SK-N-SH (cell line): Measurements from ENCODE around the gene TOX4. TPM values are rescaled to one million over a fixed set of nuclear protein-coding genes. Genes with fewer than 3 reads are reported as not detected.

Source experiments
- CTCF ChIA-PET: fragments of 300-600, 350-600 bp; formaldehyde crosslinking; extraction: SDS; loops from one replicate; lab custom pipeline; 2021; lab: Yijun Ruan, JAX
- POLR2A ChIA-PET: fragments of 350-600 bp; sonication (Branson Sonifier 250); formaldehyde crosslinking; extraction: SDS; loops from one replicate; lab custom pipeline; 2020; ENCODE audit warnings: antibody characterized with exemption, inconsistent platforms; lab: Yijun Ruan, JAX
- DNase-seq: peaks from one replicate; pipeline ENCODE4 v3.0.0; 2012
- H2AFZ ChIP-seq: fragments of 200-600 bp; sonication (generic); 2 replicates; pipeline ENCODE4 v1.8.1; 2016; ENCODE audit warnings: antibody characterized with exemption, mild to moderate bottlenecking, low read depth
- H3F3A ChIP-seq: fragments of 200-600 bp; sonication (generic); replicated peaks from 2 replicates; pipeline ENCODE3; 2016; ENCODE audit warnings: antibody characterized with exemption, mild to moderate bottlenecking; ENCODE audit not compliant: insufficient read depth
- H3K27ac ChIP-seq, 2 experiments: fragments of 200-500 bp in 1 of 2; fragments of 200-600 bp in 1 of 2; sonication (Bioruptor generic) in 1 of 2; sonication (generic), shearing (Covaris generic) in 1 of 2; 2 replicates each; pipeline versions ENCODE4 v1.5.1 to v1.6.1; 2014 to 2016; ENCODE audit warnings: low read depth in 2 of 2, inconsistent platforms in 1 of 2, low read length in 1 of 2, mild to moderate bottlenecking in 1 of 2, mixed read lengths in 1 of 2
- H3K27me3 ChIP-seq: fragments of 200-600 bp; sonication (generic), shearing (Covaris generic); 2 replicates; pipeline ENCODE4 v1.6.1; 2016; ENCODE audit warnings: mixed run types; ENCODE audit not compliant: insufficient read depth
- H3K36me3 ChIP-seq, 2 experiments: fragments of 200-500 bp in 1 of 2; fragments of 200-600 bp in 1 of 2; sonication (Bioruptor generic) in 1 of 2; sonication (generic) in 1 of 2; replicated peaks in 1 of 2; 2 replicates each; pipeline versions ENCODE3 to v1.5.1; 2014 to 2016; ENCODE audit warnings: low read length in 1 of 2, mild to moderate bottlenecking in 1 of 2; ENCODE audit not compliant: insufficient read depth in 2 of 2, control insufficient read depth in 1 of 2
- H3K4me1 ChIP-seq, 2 experiments: fragments of 200-500 bp in 1 of 2; fragments of 200-600 bp in 1 of 2; sonication (Bioruptor generic) in 1 of 2; sonication (generic), shearing (Covaris generic) in 1 of 2; 2 replicates each; pipeline versions ENCODE4 v1.5.1 to v1.6.1; 2014 to 2016; ENCODE audit warnings: low read depth in 1 of 2, low read length in 1 of 2, mixed run types in 1 of 2; ENCODE audit not compliant: insufficient read depth in 2 of 2, control insufficient read depth in 1 of 2
- H3K4me2 ChIP-seq: fragments of 200-600 bp; sonication (generic), shearing (Covaris generic); 2 replicates; pipeline ENCODE4 v1.6.1; 2017; ENCODE audit warnings: mixed run types
- H3K4me3 ChIP-seq, 2 experiments: fragments of 200-500 bp in 1 of 2; fragments of 200-600 bp in 1 of 2; sonication (Bioruptor generic) in 1 of 2; sonication (generic), shearing (Covaris generic) in 1 of 2; 2 replicates each; pipeline versions ENCODE4 v1.5.1 to v1.8.1; 2014 to 2016; ENCODE audit warnings: low read depth in 2 of 2, inconsistent platforms in 1 of 2, low read length in 1 of 2, mild to moderate bottlenecking in 1 of 2, mixed read lengths in 1 of 2, moderate library complexity in 1 of 2
- H3K79me2 ChIP-seq: fragments of 200-600 bp; sonication (generic); 2 replicates; pipeline ENCODE4 v1.8.1; 2017; ENCODE audit warnings: mild to moderate bottlenecking; ENCODE audit not compliant: insufficient read depth
- H3K9ac ChIP-seq: fragments of 200-600 bp; sonication (generic); 2 replicates; pipeline ENCODE4 v1.6.1; 2017; ENCODE audit warnings: mixed run types
- H3K9me2 ChIP-seq: fragments of 200-600 bp; sonication (generic); 2 replicates; pipeline ENCODE4 v1.6.1; 2017; ENCODE audit warnings: mixed run types
- H3K9me3 ChIP-seq: fragments of 200-600 bp; sonication (generic); 2 replicates; pipeline ENCODE4 v1.6.1; 2017; ENCODE audit warnings: mixed run types, mild to moderate bottlenecking, moderate library complexity
- H4K20me1 ChIP-seq: fragments of 200-600 bp; sonication (generic); 2 replicates; pipeline ENCODE4 v1.6.1; 2017; ENCODE audit warnings: mild to moderate bottlenecking, mixed run types; ENCODE audit not compliant: insufficient read depth
- CHD2 ChIP-seq: fragments of 150-350 bp; IDR thresholded peaks from 2 replicates; pipeline ENCODE4 v1.6.1; 2018; ENCODE audit warnings: low read length; ENCODE audit not compliant: partially characterized antibody
- EP300 ChIP-seq, 2 experiments: IDR thresholded peaks; 2 replicates each; pipeline versions ENCODE4 v1.4.0 to v1.6.1; 2012; ENCODE audit warnings: borderline replicate concordance in 1 of 2, low read depth in 1 of 2, low read length in 1 of 2
- FOSL2 ChIP-seq: IDR thresholded peaks from 2 replicates; pipeline ENCODE4 v1.4.0; 2012; ENCODE audit warnings: low read depth, mild to moderate bottlenecking, moderate library complexity, borderline replicate concordance
- FOXJ3 ChIP-seq: sonication (generic); formaldehyde crosslinking; IDR thresholded peaks from 2 replicates; pipeline ENCODE4 v1.5.1; 2020; ENCODE audit warnings: mild to moderate bottlenecking, missing genetic modification reagents
- FOXM1 ChIP-seq: IDR thresholded peaks from 2 replicates; pipeline ENCODE4 v1.4.0; 2012; ENCODE audit warnings: low read depth, mild to moderate bottlenecking
- GABPA ChIP-seq: IDR thresholded peaks from 2 replicates; pipeline ENCODE4 v1.4.0; 2012; ENCODE audit warnings: low read depth, mild to moderate bottlenecking
- IRF3 ChIP-seq: fragments of 150-350 bp; IDR thresholded peaks from 2 replicates; pipeline ENCODE4 v1.6.1; 2016; ENCODE audit warnings: mild to moderate bottlenecking, low read depth, low read length
- MEF2A ChIP-seq: IDR thresholded peaks from 2 replicates; pipeline ENCODE4 v1.4.0; 2012; ENCODE audit warnings: low read depth, borderline replicate concordance
- NRF1 ChIP-seq: IDR thresholded peaks from 2 replicates; pipeline ENCODE4 v1.6.1; 2012; ENCODE audit warnings: low read depth, mild to moderate bottlenecking, low read length
- PBX3 ChIP-seq: IDR thresholded peaks from 2 replicates; pipeline ENCODE4; 2012
- RAD21 ChIP-seq: IDR thresholded peaks from 2 replicates; pipeline ENCODE4 v1.6.1; 2012; ENCODE audit warnings: mild to moderate bottlenecking, low read length
- RCOR1 ChIP-seq: fragments of 150-350 bp; IDR thresholded peaks from 2 replicates; pipeline ENCODE4 v1.6.1; 2017; ENCODE audit warnings: antibody characterized with exemption, low read length
- RXRA ChIP-seq: IDR thresholded peaks from 2 replicates; pipeline ENCODE4 v1.4.0; 2012; ENCODE audit warnings: low read depth, mild to moderate bottlenecking, borderline replicate concordance
- SIN3A ChIP-seq: IDR thresholded peaks from 2 replicates; pipeline ENCODE4 v1.6.1; 2012; ENCODE audit warnings: low read depth, mild to moderate bottlenecking, low read length, moderate library complexity, borderline replicate concordance
- TAF1 ChIP-seq: IDR thresholded peaks from 2 replicates; pipeline ENCODE4 v1.6.1; 2012; ENCODE audit warnings: low read depth, mild to moderate bottlenecking, low read length, moderate library complexity, borderline replicate concordance
- TEAD4 ChIP-seq: IDR thresholded peaks from 2 replicates; pipeline ENCODE4 v1.4.0; 2012; ENCODE audit warnings: mild to moderate bottlenecking, borderline replicate concordance; ENCODE audit not compliant: insufficient read depth
- USF1 ChIP-seq: IDR thresholded peaks from 2 replicates; pipeline ENCODE4 v1.4.0; 2012; ENCODE audit warnings: low read depth, borderline replicate concordance
- YY1 ChIP-seq: IDR thresholded peaks from 2 replicates; pipeline ENCODE4 v1.4.0; 2012; ENCODE audit warnings: low read depth, mild to moderate bottlenecking
- WGBS: methylation state at CpG from one replicate; pipeline ENCODE4 v1.1.6; 2017; ENCODE audit warnings: low lambda C conversion rate; 5-methylcytosine and 5-hydroxymethylcytosine counted together
- polyA plus RNA-seq, 3 experiments: library from polyadenylated mRNA; depleted of rRNA; stranded (reverse); fragments of >200 nt; gene quantifications; 2 replicates each; pipeline ENCODE4 v1.2.3, GENCODE V29; 2012
- TF ChIP-seq, protein P1 (sequence below): fragments of 200-600 bp; sonication (generic); IDR thresholded peaks from 2 replicates; pipeline ENCODE4 v1.6.1; 2017; ENCODE audit warnings: antibody characterized with exemption, mild to moderate bottlenecking, moderate library complexity
- TF ChIP-seq, protein P2 (sequence below): IDR thresholded peaks from 2 replicates; pipeline ENCODE4 v1.4.0; 2012; ENCODE audit warnings: low read depth
- TF ChIP-seq, protein P3 (sequence below): IDR thresholded peaks from 2 replicates; pipeline ENCODE4 v1.4.0; 2012; ENCODE audit warnings: low read depth, borderline replicate concordance

Gene TOX4
- polyA plus RNA-seq (2012; rRNA removed): 52.3 and 69.3 TPM in 2 replicates
- polyA plus RNA-seq (2012; cell fraction: cytosol; rRNA removed): 45.6 and 45.7 TPM in 2 replicates
- 68.6 and 95.7 TPM in 2 replicates for polyA plus RNA-seq (2012; cell fraction: nucleus; rRNA removed)

- CTCF ChIA-PET: interaction anchor here (0.6 to 4.8 kb wide), 14 partner anchors 11 to 80 kb away, joined by 3 to 40 read pairs (median 4); partner anchors contain the start of gene CHD8
- peaks cover 64% of the 10 kb centered on the region for H3K79me2 ChIP-seq
- peak within 1 kb of the TSS; percentile 78 to 86 for H3K27ac ChIP-seq
- no peak for TF ChIP-seq IRF3
- TF ChIP-seq NRF1: no peak
- TF ChIP-seq, protein P1, sequence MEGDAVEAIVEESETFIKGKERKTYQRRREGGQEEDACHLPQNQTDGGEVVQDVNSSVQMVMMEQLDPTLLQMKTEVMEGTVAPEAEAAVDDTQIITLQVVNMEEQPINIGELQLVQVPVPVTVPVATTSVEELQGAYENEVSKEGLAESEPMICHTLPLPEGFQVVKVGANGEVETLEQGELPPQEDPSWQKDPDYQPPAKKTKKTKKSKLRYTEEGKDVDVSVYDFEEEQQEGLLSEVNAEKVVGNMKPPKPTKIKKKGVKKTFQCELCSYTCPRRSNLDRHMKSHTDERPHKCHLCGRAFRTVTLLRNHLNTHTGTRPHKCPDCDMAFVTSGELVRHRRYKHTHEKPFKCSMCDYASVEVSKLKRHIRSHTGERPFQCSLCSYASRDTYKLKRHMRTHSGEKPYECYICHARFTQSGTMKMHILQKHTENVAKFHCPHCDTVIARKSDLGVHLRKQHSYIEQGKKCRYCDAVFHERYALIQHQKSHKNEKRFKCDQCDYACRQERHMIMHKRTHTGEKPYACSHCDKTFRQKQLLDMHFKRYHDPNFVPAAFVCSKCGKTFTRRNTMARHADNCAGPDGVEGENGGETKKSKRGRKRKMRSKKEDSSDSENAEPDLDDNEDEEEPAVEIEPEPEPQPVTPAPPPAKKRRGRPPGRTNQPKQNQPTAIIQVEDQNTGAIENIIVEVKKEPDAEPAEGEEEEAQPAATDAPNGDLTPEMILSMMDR: peak; percentile 91
- no peak for TF ChIP-seq RAD21
- TF ChIP-seq TEAD4: no peak
- TF ChIP-seq SIN3A: peak; percentile 55; the same call in 1 of the 2 replicates
- TF ChIP-seq TAF1: peak; percentile 55
- TF ChIP-seq, protein P2, sequence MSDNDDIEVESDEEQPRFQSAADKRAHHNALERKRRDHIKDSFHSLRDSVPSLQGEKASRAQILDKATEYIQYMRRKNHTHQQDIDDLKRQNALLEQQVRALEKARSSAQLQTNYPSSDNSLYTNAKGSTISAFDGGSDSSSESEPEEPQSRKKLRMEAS: peak; percentile 58
- no peak for TF ChIP-seq EP300 (IDR thresholded peaks at IDR 0.05; ENCODE audit: borderline replicate concordance in 1 of 2, low read depth in 1 of 2, low read length in 1 of 2)
- TF ChIP-seq YY1: peak; percentile 48; the same call in 1 of the 2 replicates
- TF ChIP-seq, protein P3, sequence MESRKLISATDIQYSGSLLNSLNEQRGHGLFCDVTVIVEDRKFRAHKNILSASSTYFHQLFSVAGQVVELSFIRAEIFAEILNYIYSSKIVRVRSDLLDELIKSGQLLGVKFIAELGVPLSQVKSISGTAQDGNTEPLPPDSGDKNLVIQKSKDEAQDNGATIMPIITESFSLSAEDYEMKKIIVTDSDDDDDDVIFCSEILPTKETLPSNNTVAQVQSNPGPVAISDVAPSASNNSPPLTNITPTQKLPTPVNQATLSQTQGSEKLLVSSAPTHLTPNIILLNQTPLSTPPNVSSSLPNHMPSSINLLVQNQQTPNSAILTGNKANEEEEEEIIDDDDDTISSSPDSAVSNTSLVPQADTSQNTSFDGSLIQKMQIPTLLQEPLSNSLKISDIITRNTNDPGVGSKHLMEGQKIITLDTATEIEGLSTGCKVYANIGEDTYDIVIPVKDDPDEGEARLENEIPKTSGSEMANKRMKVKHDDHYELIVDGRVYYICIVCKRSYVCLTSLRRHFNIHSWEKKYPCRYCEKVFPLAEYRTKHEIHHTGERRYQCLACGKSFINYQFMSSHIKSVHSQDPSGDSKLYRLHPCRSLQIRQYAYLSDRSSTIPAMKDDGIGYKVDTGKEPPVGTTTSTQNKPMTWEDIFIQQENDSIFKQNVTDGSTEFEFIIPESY: 0 out of 2 replicates have a peak, but pooled peaks have one; percentile 44
- TF ChIP-seq GABPA: peak; percentile 89
- TF ChIP-seq MEF2A: no peak
- no peak for TF ChIP-seq FOXJ3 (CRISPR knock-in tag)
- TF ChIP-seq USF1: no peak
- TF ChIP-seq PBX3: no peak; the same call in 1 of the 2 replicates
- TF ChIP-seq FOSL2: no peak; the same call in 1 of the 2 replicates
- no peak for TF ChIP-seq RCOR1
- TF ChIP-seq FOXM1: no peak
- TF ChIP-seq RXRA: no peak
- peak; percentile 78 for TF ChIP-seq CHD2
Observed at GRCh38 chr14:21476925-21477681, at the start of gene TOX4, which contains the start of gene RAB2B. TOX4 (plus strand) TSS chr14:21477195; CDS start chr14:21477279, 84 bp downstream. RAB2B (minus strand) TSS chr14:21476959; CDS start chr14:21476872, 87 bp downstream.

More at GRCh38 chr14:21476925-21477681, at the start of gene TOX4, which contains the start of gene RAB2B:
- Histone ChIP-seq H3K36me3 (peaks cover 17 to 19% of the 10 kb centered on the region in 2 experiments), H3K9me3 (no peaks in the 10 kb centered on the region), H3K9me2 (no peaks in the 10 kb centered on the region), H3K27me3 (no peaks in the 10 kb centered on the region), H3F3A (no peaks in the 10 kb centered on the region), H3K4me3 (peak within 1 kb of the TSS; percentile 85 to 99), H3K4me1 (peaks cover 4 to 6% of the 10 kb centered on the region in 2 experiments; a peak in 2 of 4 replicates), H3K4me2 (peak within 1 kb of the TSS; percentile 96), H2AFZ (peak within 1 kb of the TSS; percentile 79), H4K20me1 (no peaks in the 10 kb centered on the region), H3K9ac (peak within 1 kb of the TSS; percentile 87)
- POLR2A ChIA-PET: interaction anchor here (0.7 to 2.4 kb wide), 6 partner anchors 14 to 49 kb away, joined by 3 to 11 read pairs (median 5); partner anchors contain the start of genes CHD8, METTL3 and SALL2
- DNase-seq: peak; percentile 93
- WGBS: under 1% methylated on average over 49 of the region's 49 CpGs
